ENCODE data around the gene ELAVL1.

The ELAVL1 gene

GRCh38 chr19:7912697-7913564, 92.5 kb downstream of the ELAVL1 start:
- no peak for DNase-seq (ENCODE audit: low read depth in 2 of 2)

- no peak for DNase-seq (ENCODE audit: low read depth in 2 of 2)
Observed at GRCh38 chr19:7912144-7912696, 93.2 kb downstream of the ELAVL1 start.

- no peak for DNase-seq (ENCODE audit: low read depth in 2 of 2)
Observed at GRCh38 chr19:7911508-7912143, 93.8 kb downstream of the ELAVL1 start.

GRCh38 chr19:7910321-7911161, 94.9 kb downstream of the ELAVL1 start:
- no peak for DNase-seq (ENCODE audit: low read depth in 2 of 2)

GRCh38 chr19:7909471-7910067, 95.9 kb downstream of the ELAVL1 start:
- no peak for DNase-seq (ENCODE audit: low read depth in 2 of 2)

GRCh38 chr19:7908742-7909461, 96.5 kb downstream of the ELAVL1 start:
- DNase-seq (ENCODE audit: low read depth in 2 of 2), result no peak
